OCI-LY7 (cell line): Measurements from ENCODE around the gene PPM1G.

Experiments
- EZH2phosphoT487 ChIP-seq: fragments of 200-600 bp; sonication (generic); IDR thresholded peaks from 2 replicates; pipeline ENCODE4 v1.6.1; 2018; ENCODE audit warnings: low read depth, borderline replicate concordance, mild to moderate bottlenecking, mixed run types, antibody characterized with exemption, low read length, moderate library complexity, mixed read lengths
- TF ChIP-seq, protein P1 (sequence below): fragments of 200-600 bp; sonication (generic); conservative IDR thresholded peaks from 2 replicates; pipeline ENCODE4 v1.5.1; 2014; ENCODE audit warnings: mild to moderate bottlenecking, antibody characterized with exemption, low read length, moderate library complexity, mixed read lengths

GRCh38 chr2:27380626-27381545 is 28.5 kb downstream of the PPM1G start, which contains the start of gene ZNF513:
- TF ChIP-seq, protein P1, sequence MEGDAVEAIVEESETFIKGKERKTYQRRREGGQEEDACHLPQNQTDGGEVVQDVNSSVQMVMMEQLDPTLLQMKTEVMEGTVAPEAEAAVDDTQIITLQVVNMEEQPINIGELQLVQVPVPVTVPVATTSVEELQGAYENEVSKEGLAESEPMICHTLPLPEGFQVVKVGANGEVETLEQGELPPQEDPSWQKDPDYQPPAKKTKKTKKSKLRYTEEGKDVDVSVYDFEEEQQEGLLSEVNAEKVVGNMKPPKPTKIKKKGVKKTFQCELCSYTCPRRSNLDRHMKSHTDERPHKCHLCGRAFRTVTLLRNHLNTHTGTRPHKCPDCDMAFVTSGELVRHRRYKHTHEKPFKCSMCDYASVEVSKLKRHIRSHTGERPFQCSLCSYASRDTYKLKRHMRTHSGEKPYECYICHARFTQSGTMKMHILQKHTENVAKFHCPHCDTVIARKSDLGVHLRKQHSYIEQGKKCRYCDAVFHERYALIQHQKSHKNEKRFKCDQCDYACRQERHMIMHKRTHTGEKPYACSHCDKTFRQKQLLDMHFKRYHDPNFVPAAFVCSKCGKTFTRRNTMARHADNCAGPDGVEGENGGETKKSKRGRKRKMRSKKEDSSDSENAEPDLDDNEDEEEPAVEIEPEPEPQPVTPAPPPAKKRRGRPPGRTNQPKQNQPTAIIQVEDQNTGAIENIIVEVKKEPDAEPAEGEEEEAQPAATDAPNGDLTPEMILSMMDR = no peak
- TF ChIP-seq EZH2phosphoT487 = no peak
